ENCODE measurements around the gene FGF4.
"Not testable (repeated sequence)": the region's sequence is repeated elsewhere in the genome, so short reads cannot be mapped to it uniquely, and the experiment has no call there.

The FGF4 gene

GRCh38 chr11:69773626-69774353 is 1.4 kb downstream of the FGF4 start:
- DNase-seq: no peak
- no peak for ATAC-seq

- DNase-seq (no peak), ATAC-seq (no peak)
These were observed 3.7 kb downstream of the FGF4 start for GRCh38 chr11:69771466-69771865.

- ATAC-seq (no peak), DNase-seq (no peak)
These were observed 4.6 kb downstream of the FGF4 start for GRCh38 chr11:69770540-69770939.

- DNase-seq: no peak
- ATAC-seq: no peak
These were observed 9.6 kb downstream of the FGF4 start for GRCh38 chr11:69765498-69765995.

DNA sequence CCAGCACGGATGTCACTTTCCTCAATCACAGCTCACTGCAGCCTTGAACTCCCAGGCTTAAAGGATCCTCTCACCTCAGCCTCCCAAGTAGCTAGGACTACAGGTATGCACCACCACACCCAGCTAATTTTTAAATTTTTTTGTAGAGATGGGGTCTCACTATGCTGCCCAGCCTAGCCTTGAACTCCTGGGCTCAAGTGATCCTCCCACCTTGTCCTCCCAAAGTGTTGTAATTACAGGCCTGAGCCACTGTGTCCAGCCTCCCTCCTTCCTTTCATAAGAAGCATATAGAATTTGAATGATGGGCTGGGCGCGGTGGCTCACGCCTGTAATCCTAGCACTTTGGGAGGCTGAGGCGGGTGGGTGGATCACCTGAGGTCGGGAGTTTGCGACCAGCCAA is 10.2 kb downstream of the FGF4 start:
- not testable (repeated sequence) for ATAC-seq

DNA sequence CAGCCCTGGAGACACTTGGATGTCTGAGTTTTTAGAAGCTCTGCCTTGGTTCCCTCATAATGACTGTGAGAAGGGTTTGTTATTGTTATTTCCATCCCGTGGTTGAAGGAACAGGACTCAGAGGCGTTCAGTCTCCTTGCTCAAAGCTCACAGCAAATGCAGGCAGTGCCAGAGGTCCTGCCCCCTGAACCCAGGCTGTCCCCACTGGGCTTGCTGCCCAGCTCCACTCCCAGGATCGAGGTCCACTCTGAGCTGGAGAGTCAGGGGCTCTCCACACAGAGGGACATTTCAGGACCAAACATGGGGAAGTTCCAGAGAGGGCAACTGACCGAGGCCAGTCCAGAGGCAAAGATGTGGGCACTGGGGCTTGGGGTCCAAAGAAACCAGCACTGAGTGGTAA is 14.8 kb downstream of the FGF4 start:
- no peak for DNase-seq
- no peak for ATAC-seq

More for the DNA sequence above, 10.2 kb downstream of the FGF4 start:
- DNase-seq: not testable (repeated sequence)

- DNase-seq (no peak), ATAC-seq (no peak)
These were observed 22.3 kb downstream of the FGF4 start for GRCh38 chr11:69752890-69753289.

DNA sequence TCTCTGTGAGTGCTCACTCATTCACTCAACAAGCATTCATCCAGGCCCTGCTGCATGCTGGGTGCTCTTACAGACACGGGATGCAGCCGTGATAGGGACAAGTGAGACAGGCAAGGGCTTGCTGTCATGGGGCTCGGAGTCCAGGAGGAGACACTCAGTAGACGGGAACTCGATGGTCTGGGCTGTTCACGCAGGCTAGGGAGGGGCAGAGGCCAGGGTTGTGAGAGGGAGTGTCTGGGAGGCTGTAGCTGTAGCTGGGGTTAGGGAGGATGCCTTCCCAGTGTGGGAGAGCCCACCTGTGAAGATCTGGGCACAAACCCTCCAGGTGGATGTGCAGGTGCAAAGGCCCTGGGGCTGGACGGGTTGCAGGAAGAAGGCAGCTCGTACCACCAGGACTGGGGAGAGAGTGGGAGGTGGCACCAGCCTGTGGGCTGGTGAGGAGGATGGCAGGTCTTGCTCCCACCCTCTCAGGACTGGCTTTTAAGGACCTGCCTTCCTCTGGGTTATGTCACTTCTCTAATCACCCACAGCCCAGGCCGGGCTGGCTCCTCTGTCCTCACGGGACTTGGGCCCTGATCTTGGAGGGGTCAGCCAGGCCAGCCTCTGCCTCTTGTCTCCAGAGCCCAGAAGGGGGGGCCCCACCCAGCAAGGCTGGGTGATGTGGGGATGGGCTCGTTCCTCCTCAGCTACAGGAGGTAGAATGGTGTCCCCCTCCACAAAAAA is 24.1 kb downstream of the FGF4 start:
- DNase-seq (no peak), ATAC-seq (no peak)

GRCh38 chr11:69750108-69750850 is 24.9 kb downstream of the FGF4 start:
- ATAC-seq (no peak), DNase-seq (no peak)

- DNase-seq: no peak
- ATAC-seq: no peak
These were observed 26.5 kb downstream of the FGF4 start for GRCh38 chr11:69748637-69749036.

- no peak for ATAC-seq
- DNase-seq: no peak
These were observed 28.1 kb downstream of the FGF4 start for GRCh38 chr11:69746752-69747742.

GRCh38 chr11:69746140-69746539 is 29.0 kb downstream of the FGF4 start:
- DNase-seq (no peak), ATAC-seq (no peak)

- no peak for ATAC-seq
- DNase-seq: no peak
These were observed 29.9 kb downstream of the FGF4 start for GRCh38 chr11:69745201-69745600.

DNA sequence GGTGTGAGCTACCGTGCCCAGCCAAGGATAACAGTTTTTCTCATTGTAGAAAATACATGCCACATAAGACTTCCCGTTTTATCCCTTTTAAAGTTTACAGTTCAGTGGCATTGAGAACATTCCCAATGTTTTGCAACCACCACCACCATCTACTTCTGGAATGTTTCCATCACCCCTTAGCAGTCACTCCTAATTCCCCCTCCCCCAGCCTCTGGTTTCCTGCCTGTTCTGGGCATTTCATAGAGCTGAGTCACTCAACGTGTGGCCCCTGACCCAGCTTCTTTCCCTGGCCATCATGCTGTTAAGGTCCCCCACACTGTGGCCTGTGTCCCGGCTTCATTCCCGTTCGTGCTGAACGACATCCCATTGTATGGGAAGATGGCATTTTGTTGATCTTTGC is 30.7 kb downstream of the FGF4 start:
- ATAC-seq: no peak
- no peak for DNase-seq

DNA sequence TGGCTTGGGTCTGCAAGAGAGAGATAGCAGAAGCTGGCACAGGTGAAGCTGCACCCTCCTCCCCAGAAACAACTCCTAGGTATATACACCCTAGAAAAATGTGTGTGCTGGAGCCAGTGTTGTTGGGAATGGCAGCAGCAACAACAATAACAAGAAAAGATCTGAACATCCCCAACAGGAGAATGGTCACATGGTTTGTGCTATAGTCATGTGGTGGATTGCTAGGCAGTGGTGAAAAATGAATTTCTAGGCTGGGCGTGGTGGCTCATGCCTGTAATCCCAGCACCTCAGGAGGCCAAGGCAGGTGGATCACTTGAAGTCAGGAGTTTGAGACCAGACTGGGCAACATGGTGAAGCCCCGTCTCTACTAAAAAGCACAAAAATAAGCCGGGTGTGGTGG is 40.3 kb downstream of the FGF4 start:
- DNase-seq (no peak), ATAC-seq (no peak)

DNA sequence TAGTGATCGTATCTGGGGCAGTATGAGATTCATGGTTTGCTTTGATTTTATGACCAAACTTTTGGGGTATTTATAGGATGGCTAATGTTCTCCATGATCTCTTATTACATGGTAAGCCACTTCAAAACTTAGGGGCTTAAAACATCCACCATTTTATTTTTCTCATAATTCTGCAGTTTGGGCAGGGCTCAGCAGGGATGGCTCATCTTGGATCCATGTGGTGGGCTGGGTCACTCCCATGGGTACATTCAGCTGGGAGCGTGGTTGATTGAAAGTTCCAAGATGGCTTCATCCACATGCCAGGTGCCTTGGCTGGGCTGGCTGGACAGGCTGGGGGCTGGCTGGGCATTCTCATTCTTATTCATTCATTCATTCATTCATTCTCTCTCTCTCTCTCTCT is 40.8 kb downstream of the FGF4 start:
- ATAC-seq (no peak), DNase-seq (no peak)

GRCh38 chr11:69732910-69733309 is 42.2 kb downstream of the FGF4 start:
- DNase-seq (no peak), ATAC-seq (no peak)

DNA sequence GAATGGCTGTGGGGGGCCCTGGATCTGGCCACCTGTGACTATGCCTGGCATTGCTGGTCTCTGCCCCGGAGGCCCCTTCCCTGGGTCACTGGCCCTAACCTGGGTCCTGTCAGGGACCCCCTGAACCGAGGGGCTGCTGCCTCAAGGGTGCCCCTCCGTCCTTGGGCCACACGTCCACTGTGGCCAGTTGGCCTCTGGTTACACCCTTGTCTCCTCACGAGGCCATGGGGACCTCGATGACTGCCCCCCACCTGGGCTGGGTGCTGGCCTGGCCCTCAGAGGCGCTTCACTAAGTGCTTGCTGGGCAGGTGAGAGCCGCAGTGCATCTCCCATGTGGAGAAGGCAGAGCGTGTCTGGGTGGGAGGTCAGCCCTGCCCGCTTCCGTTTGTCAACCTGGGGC is 44.0 kb downstream of the FGF4 start:
- no peak for ATAC-seq
- no peak for DNase-seq

GRCh38 chr11:69730500-69730899 is 44.6 kb downstream of the FGF4 start:
- ATAC-seq (peak; percentile 21), DNase-seq (no peak)

GRCh38 chr11:69729252-69729651 is 45.9 kb downstream of the FGF4 start:
- ATAC-seq (no peak), DNase-seq (no peak)

DNA sequence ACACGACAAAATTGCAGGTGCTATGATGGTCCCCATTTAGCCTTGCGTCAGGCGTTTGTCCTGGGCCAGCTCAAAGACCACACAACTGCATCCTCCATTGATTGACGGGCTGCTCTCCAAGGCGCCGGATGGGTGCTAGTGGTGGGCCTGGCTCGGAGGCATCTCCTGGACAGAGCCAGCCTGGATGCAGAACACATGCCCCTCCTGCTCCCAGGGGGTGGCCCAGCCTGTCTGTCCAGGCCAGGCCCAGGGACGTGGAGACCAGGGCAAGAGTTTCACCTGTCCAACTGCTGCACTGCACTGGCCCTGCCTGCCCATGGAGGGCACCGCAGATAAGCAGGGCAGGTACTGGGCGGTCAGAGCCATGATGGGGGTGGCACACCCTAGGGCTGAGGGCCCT is 47.9 kb downstream of the FGF4 start:
- no peak for DNase-seq
- no peak for ATAC-seq

DNA sequence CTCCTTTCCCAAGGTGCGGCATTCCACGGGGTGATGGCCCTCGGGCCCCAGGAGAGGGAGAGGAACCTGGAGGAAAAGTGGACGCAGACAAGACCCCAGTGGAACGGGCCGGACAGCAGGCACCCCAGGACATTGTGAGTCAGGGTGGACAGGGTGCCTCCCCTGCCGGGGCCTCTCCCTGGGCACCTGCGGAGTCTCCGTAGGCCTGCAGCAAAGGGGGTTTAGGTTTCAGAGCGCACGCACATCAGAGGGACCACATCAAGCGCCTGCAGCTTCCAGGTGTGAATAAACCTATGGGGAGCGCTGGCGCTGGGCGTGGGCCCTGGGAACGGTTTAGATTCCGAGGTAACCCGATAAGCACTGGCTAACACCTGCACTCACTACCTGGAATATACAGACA is 48.7 kb downstream of the FGF4 start:
- DNase-seq (no peak), ATAC-seq (no peak)

All from stimulated activated naive CD8-positive, alpha-beta T cell treated with anti-CD3 and anti-CD28 coated beads, Interleukin-15, Interleukin-2, amounts not matched to agents 100 U/mL and 50 U/mL, for 24 hours (primary cell).